Liver (tissue), 9 donors: ENCODE measurements around the gene KSR1. TPM values are rescaled to one million over a fixed set of nuclear protein-coding genes. Genes with fewer than 3 reads are reported as not detected.

Experiments used
- DNase-seq: peaks from one replicate; pipeline ENCODE4 v3.0.0-alpha.2; 2017; ENCODE audit warnings: low spot score
- H3K27ac ChIP-seq, 2 donors: one replicate each; pipeline ENCODE4 v1.7.0; 2013; ENCODE audit warnings: inconsistent platforms in 2 of 2, low read length in 2 of 2, control low read depth in 1 of 2, low read depth in 1 of 2, mild to moderate bottlenecking in 1 of 2
- H3K27me3 ChIP-seq, 4 donors: one replicate each; pipeline versions ENCODE4 v1.6.1 to v1.7.0; 2013; ENCODE audit warnings: low read length in 3 of 4, inconsistent platforms in 1 of 4, mild to moderate bottlenecking in 1 of 4, moderate library complexity in 1 of 4; ENCODE audit not compliant: control insufficient read depth in 4 of 4, insufficient read depth in 4 of 4
- H3K36me3 ChIP-seq, 4 donors: one replicate each; pipeline versions ENCODE4 v1.6.1 to v1.7.0; 2013; ENCODE audit warnings: low read length in 3 of 4, mild to moderate bottlenecking in 3 of 4, low read depth in 1 of 4, moderate library complexity in 1 of 4; ENCODE audit not compliant: control insufficient read depth in 4 of 4, insufficient read depth in 3 of 4
- H3K4me1 ChIP-seq, 4 donors: one replicate each; pipeline versions ENCODE4 v1.6.1 to v1.7.0; 2013; ENCODE audit warnings: low read length in 3 of 4, mild to moderate bottlenecking in 3 of 4, moderate library complexity in 1 of 4; ENCODE audit not compliant: control insufficient read depth in 4 of 4, insufficient read depth in 4 of 4
- H3K4me3 ChIP-seq, 3 donors: one replicate each; pipeline versions ENCODE4 v1.6.1 to v1.7.0; 2013; ENCODE audit warnings: low read length in 3 of 3, control low read depth in 1 of 3, low read depth in 1 of 3, mild to moderate bottlenecking in 1 of 3
- H3K9ac ChIP-seq, 2 donors: one replicate each; pipeline ENCODE4 v1.7.0; 2013; ENCODE audit warnings: low read length in 2 of 2, mild to moderate bottlenecking in 2 of 2, moderate library complexity in 2 of 2, control low read depth in 1 of 2, low read depth in 1 of 2
- H3K9me3 ChIP-seq, 4 donors: one replicate each; pipeline versions ENCODE4 v1.6.1 to v1.7.0; 2013; ENCODE audit warnings: low read length in 3 of 4; ENCODE audit not compliant: control insufficient read depth in 4 of 4
- ATF3 ChIP-seq: IDR thresholded peaks from 2 replicates; pipeline ENCODE4 v1.6.1; 2016; ENCODE audit warnings: antibody characterized with exemption
- CTCF ChIP-seq: fragments of 150-350 bp; IDR thresholded peaks from 2 replicates; pipeline ENCODE4 v1.5.1; 2017; ENCODE audit warnings: improper control_type of control experiment, low read depth, low read length; ENCODE audit not compliant: missing input control
- EGR1 ChIP-seq, 2 donors: IDR thresholded peaks; 2 replicates each; pipeline ENCODE4 v1.6.1; 2016 to 2018; ENCODE audit warnings: antibody characterized with exemption in 2 of 2, low read depth in 2 of 2
- FOXA1 ChIP-seq: IDR thresholded peaks from 2 replicates; pipeline ENCODE4 v1.6.1; 2016; ENCODE audit warnings: antibody characterized with exemption
- FOXA2 ChIP-seq: IDR thresholded peaks from 2 replicates; pipeline ENCODE4 v1.6.1; 2016; ENCODE audit warnings: antibody characterized with exemption
- GABPA ChIP-seq, 2 donors: IDR thresholded peaks in 1 of 2; conservative IDR thresholded peaks in 1 of 2; 2 replicates each; pipeline ENCODE4 v1.6.1; 2016; ENCODE audit warnings: antibody characterized with exemption in 2 of 2, mild to moderate bottlenecking in 1 of 2, moderate library complexity in 1 of 2
- HNF4G ChIP-seq: IDR thresholded peaks from 2 replicates; pipeline ENCODE4 v1.6.1; 2016; ENCODE audit warnings: antibody characterized with exemption
- JUND ChIP-seq, 2 donors: IDR thresholded peaks; 2 replicates each; pipeline ENCODE4 v1.6.1; 2016; ENCODE audit warnings: antibody characterized with exemption in 2 of 2
- RAD21 ChIP-seq, 2 donors: IDR thresholded peaks; 2 replicates each; pipeline ENCODE4 v1.6.1; 2016; ENCODE audit warnings: antibody characterized with exemption in 2 of 2, mild to moderate bottlenecking in 2 of 2
- REST ChIP-seq: IDR thresholded peaks from 2 replicates; pipeline ENCODE4 v1.6.1; 2016; ENCODE audit warnings: antibody characterized with exemption, mild to moderate bottlenecking
- RXRA ChIP-seq, 2 donors: IDR thresholded peaks; 2 replicates each; pipeline ENCODE4 v1.6.1; 2017 to 2018; ENCODE audit warnings: antibody characterized with exemption in 2 of 2, mild to moderate bottlenecking in 1 of 2
- SP1 ChIP-seq: IDR thresholded peaks from 2 replicates; pipeline ENCODE4 v1.6.1; 2018; ENCODE audit warnings: antibody characterized with exemption, mild to moderate bottlenecking
- TAF1 ChIP-seq: conservative IDR thresholded peaks from 2 replicates; pipeline ENCODE4 v1.6.1; 2016; ENCODE audit warnings: antibody characterized with exemption, mild to moderate bottlenecking
- YY1 ChIP-seq: IDR thresholded peaks from 2 replicates; pipeline ENCODE4 v1.6.1; 2016; ENCODE audit warnings: antibody characterized with exemption, mild to moderate bottlenecking
- ZBTB33 ChIP-seq: IDR thresholded peaks from 2 replicates; pipeline ENCODE4 v1.6.1; 2016; ENCODE audit warnings: antibody characterized with exemption
- WGBS: extraction: QIAGEN DNeasy Blood & Tissue Kit; methylation state at CpG from one replicate; pipeline ENCODE4 v1.1.7; 2013; 5-methylcytosine and 5-hydroxymethylcytosine counted together
- polyA plus RNA-seq, 2 donors: library from polyadenylated mRNA; stranded (reverse) in 1 of 2; unstranded in 1 of 2; fragments of 200-250 nt in 1 of 2; fragments of >200 nt in 1 of 2; fragmentation: Nextera tagmentation in 1 of 2; extraction: Ambion mirVana in 1 of 2; gene quantifications; one replicate each; pipeline versions ENCODE4 v1.2.1 to v1.2.3, GENCODE V29; 2013 to 2015
- total RNA-seq, 2 donors: library from RNA; depleted of rRNA; stranded (reverse); fragments of >200 nt; gene quantifications; one replicate each; pipeline ENCODE4 v1.2.3, GENCODE V29; 2014
- donor health status: healthy.
- donor health status: healthy.
- donor health status: healthy.
- donor health status: healthy.
- donor health status: healthy.

KSR1 gene
- total and polyA plus RNA-seq, 4 donors: 1.2 to 9.0 (median 4.1) TPM

GRCh38 chr17:27581016-27581415, 124.8 kb downstream of the KSR1 start (continued):
- TF ChIP-seq EGR1 (IDR thresholded peaks at IDR 0.05; ENCODE audit: low read depth in 2 of 2) (no peak), FOXA1 (no peak), JUND (IDR thresholded peaks at IDR 0.05) (no peak), ATF3 (no peak)

- no peak overlapping the region for H3K27ac ChIP-seq
- TF ChIP-seq EGR1 (IDR thresholded peaks at IDR 0.05; ENCODE audit: low read depth in 2 of 2): no peak
- no peak for TF ChIP-seq SP1
- no peak for TF ChIP-seq FOXA2
- H3K4me3 ChIP-seq: no peak overlapping the region
- WGBS: 93% methylated on average over 18 of the region's 18 CpGs
- H3K27me3 ChIP-seq: no peaks in the 10 kb centered on the region
- peaks cover 0 to 3% (median 0%) of the 10 kb centered on the region in 4 donors for H3K36me3 ChIP-seq
- DNase-seq: no peak
- H3K9me3 ChIP-seq: no peaks in the 10 kb centered on the region
- H3K9ac ChIP-seq: no peak overlapping the region
- no peaks in the 10 kb centered on the region for H3K4me1 ChIP-seq
Measured at GRCh38 chr17:27582696-27583095, 126.4 kb downstream of the KSR1 start.

GRCh38 chr17:27585153-27585681, 129.0 kb downstream of the KSR1 start:
- WGBS: 83% methylated on average over 9 of the region's 9 CpGs
- Histone ChIP-seq H3K36me3 (peaks cover 0 to 7% (median 0%) of the 10 kb centered on the region in 4 donors), H3K27me3 (no peaks in the 10 kb centered on the region), H3K4me3 (no peak overlapping the region), H3K27ac (no peak overlapping the region), H3K4me1 (no peaks in the 10 kb centered on the region), H3K9ac (no peak overlapping the region), H3K9me3 (no peaks in the 10 kb centered on the region)
- TF ChIP-seq REST: no peak
- no peak for TF ChIP-seq ZBTB33
- no peak for TF ChIP-seq FOXA1
- no peak for TF ChIP-seq ATF3
- TF ChIP-seq HNF4G: no peak
- no peak for TF ChIP-seq SP1
- no peak for TF ChIP-seq RAD21 (IDR thresholded peaks at IDR 0.05)
- no peak for TF ChIP-seq EGR1 (IDR thresholded peaks at IDR 0.05; ENCODE audit: low read depth in 2 of 2)
- no peak for TF ChIP-seq YY1
- TF ChIP-seq FOXA2: no peak
- no peak for TF ChIP-seq RXRA (IDR thresholded peaks at IDR 0.05)
- no peak for TF ChIP-seq JUND (IDR thresholded peaks at IDR 0.05)
- TF ChIP-seq CTCF: no peak
- TF ChIP-seq GABPA (IDR thresholded peaks at IDR 0.05 in 1 of 2, conservative IDR thresholded peaks at IDR 0.05 in 1 of 2): no peak
- no peak for TF ChIP-seq TAF1
- no peak for DNase-seq
